ENCODE data around the gene TACC2.

- no peak for TF ChIP-seq CTCF (IDR thresholded peaks at IDR 0.05)
- TF ChIP-seq POLR2A (IDR thresholded peaks at IDR 0.05), result no peak
- TF ChIP-seq EP300 (IDR thresholded peaks at IDR 0.05), result no peak
These were observed 248.5 kb downstream of the TACC2 start for GRCh38 chr10:122237331-122237990.

All from tibial nerve (tissue), 4 donors.